MCF 10A (cell line): ENCODE measurements around the gene KLHL24. TPM values are rescaled to one million over a fixed set of nuclear protein-coding genes. Genes with fewer than 3 reads are reported as not detected.

Experiments used
- BruUV-seq: library from RNA; stranded (reverse); fragments of 400-500 nt; replicated peaks from 2 replicates; lab custom pipeline; 2021; lab: Mats Ljungman, UMichigan
- CTCF ChIA-PET: fragments of 300-600 bp; sonication (Branson Sonifier 250); formaldehyde crosslinking; extraction: SDS; loops from one replicate; lab custom pipeline; 2021; ENCODE audit warnings: antibody characterized with exemption, inconsistent platforms; lab: Yijun Ruan, JAX
- POLR2A ChIA-PET: fragments of 300-600, 350-650 bp; sonication (Branson Sonifier 250); formaldehyde crosslinking; extraction: SDS; loops from one replicate; lab custom pipeline; 2020; ENCODE audit warnings: antibody characterized with exemption, inconsistent platforms; lab: Yijun Ruan, JAX
- DNase-seq: peaks from one replicate; pipeline ENCODE4 v3.0.0-alpha.2; 2018; ENCODE audit not compliant: unreplicated experiment
- H3K27ac Mint-ChIP-seq: one replicate; pipeline ENCODE4 v1.8.0; 2022; ENCODE audit warnings: mild to moderate bottlenecking, low read depth, mixed read lengths; ENCODE audit not compliant: unreplicated experiment
- H3K27me3 Mint-ChIP-seq: one replicate; pipeline ENCODE4 v1.8.0; 2022; ENCODE audit warnings: mixed read lengths; ENCODE audit not compliant: insufficient read depth, unreplicated experiment
- H3K36me3 Mint-ChIP-seq: one replicate; pipeline ENCODE4 v1.8.0; 2022; ENCODE audit warnings: mild to moderate bottlenecking, moderate library complexity, mixed read lengths; ENCODE audit not compliant: insufficient read depth, unreplicated experiment
- H3K4me1 Mint-ChIP-seq: one replicate; pipeline ENCODE4 v1.8.0; 2022; ENCODE audit warnings: mixed read lengths; ENCODE audit not compliant: insufficient read depth, unreplicated experiment
- H3K4me3 Mint-ChIP-seq: one replicate; pipeline ENCODE4 v1.8.0; 2022; ENCODE audit warnings: mild to moderate bottlenecking, moderate library complexity, mixed read lengths; ENCODE audit not compliant: unreplicated experiment
- H3K9me3 Mint-ChIP-seq: one replicate; pipeline ENCODE4 v1.8.0; 2022; ENCODE audit warnings: mixed read lengths; ENCODE audit not compliant: unreplicated experiment
- CTCF ChIP-seq: fragments of 200-600 bp; IDR thresholded peaks from one replicate; pipeline ENCODE4 v1.8.0; 2022; ENCODE audit warnings: antibody characterized with exemption, mild to moderate bottlenecking; ENCODE audit not compliant: unreplicated experiment
- intact Hi-C: fragments of 100-400 bp; cut with micrococcal nuclease; formaldehyde crosslinking; loops from 2 replicates; pipeline ENCODE4 v1.14.1; 2022
- total RNA-seq: library from RNA; stranded (reverse); gene quantifications from 2 replicates; pipeline ENCODE4 v1.2.3, GENCODE V29; 2022

The KLHL24 gene
- total RNA-seq, 1 experiment from 2014 or later = 13.0 TPM

GRCh38 chr3:183641882-183642281 is 6.5 kb downstream of the KLHL24 start:
- H3K27me3 Mint-ChIP-seq = no peaks in the 10 kb centered on the region
- no peak for TF ChIP-seq CTCF
- DNase-seq = no peak
- no peaks in the 10 kb centered on the region for H3K4me1 Mint-ChIP-seq
- intact Hi-C loops = no loop called here
- CTCF ChIA-PET = interaction anchor here (0.6 kb wide), 1 partner anchor 31 kb away, joined by 5 read pairs; no protein-coding TSS in a partner anchor
- H3K27ac Mint-ChIP-seq = no peak overlapping the region
- no TSS peak for BruUV-seq
- peaks cover 33% of the 10 kb centered on the region for H3K36me3 Mint-ChIP-seq
- H3K9me3 Mint-ChIP-seq = no peaks in the 10 kb centered on the region
- no peak overlapping the region for H3K4me3 Mint-ChIP-seq
- POLR2A ChIA-PET = no interaction called here

DNA sequence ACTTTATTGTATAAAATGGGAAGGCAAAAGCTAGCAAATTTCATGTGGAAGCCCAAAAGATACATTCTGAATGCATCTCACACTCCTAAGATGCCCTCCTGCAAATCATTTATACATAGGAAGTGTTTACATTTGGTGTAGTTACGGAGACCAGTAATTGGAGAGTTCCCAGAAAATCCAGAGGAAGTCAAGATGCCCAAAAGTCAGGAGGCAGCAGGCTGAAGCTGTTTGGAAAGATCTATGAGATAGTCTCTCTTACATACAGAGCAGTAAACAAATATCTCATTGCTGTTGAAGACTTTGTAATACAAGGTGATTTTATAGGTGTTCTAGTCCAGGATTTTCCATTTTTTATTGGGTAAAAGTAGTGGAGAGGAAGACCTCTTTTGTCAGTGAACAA is 8.8 kb downstream of the KLHL24 start:
- Mint-ChIP-seq H3K4me1 (no peaks in the 10 kb centered on the region), H3K27ac (no peak overlapping the region), H3K4me3 (no peak overlapping the region), H3K36me3 (peaks cover 21% of the 10 kb centered on the region), H3K27me3 (no peaks in the 10 kb centered on the region), H3K9me3 (no peaks in the 10 kb centered on the region)
- DNase-seq = no peak
- no peak for TF ChIP-seq CTCF
- CTCF ChIA-PET = interaction anchor here (0.6 kb wide), 1 partner anchor 273 kb away, joined by 3 read pairs; no protein-coding TSS in a partner anchor
- no TSS peak for BruUV-seq
- intact Hi-C loops = no loop called here
- POLR2A ChIA-PET = interaction anchor here (1.0 to 8.3 kb wide), 2 partner anchors 7 to 8 kb away, joined by 3 to 56 read pairs; partner anchors contain the start of gene KLHL24

GRCh38 chr3:183645254-183645653 is 9.8 kb downstream of the KLHL24 start:
- no peaks in the 10 kb centered on the region for H3K27me3 Mint-ChIP-seq
- POLR2A ChIA-PET = interaction anchor here (0.6 to 8.3 kb wide), 3 partner anchors 8 to 39 kb away, joined by 3 to 56 read pairs (median 4); partner anchors contain the start of gene KLHL24
- no TSS peak for BruUV-seq
- CTCF ChIA-PET = no interaction called here
- TF ChIP-seq CTCF = no peak
- H3K4me1 Mint-ChIP-seq = no peaks in the 10 kb centered on the region
- DNase-seq = no peak
- intact Hi-C loops = no loop called here
- H3K9me3 Mint-ChIP-seq = no peaks in the 10 kb centered on the region
- H3K27ac Mint-ChIP-seq = no peak overlapping the region
- peaks cover 24% of the 10 kb centered on the region for H3K36me3 Mint-ChIP-seq
- H3K4me3 Mint-ChIP-seq = no peak overlapping the region

DNA sequence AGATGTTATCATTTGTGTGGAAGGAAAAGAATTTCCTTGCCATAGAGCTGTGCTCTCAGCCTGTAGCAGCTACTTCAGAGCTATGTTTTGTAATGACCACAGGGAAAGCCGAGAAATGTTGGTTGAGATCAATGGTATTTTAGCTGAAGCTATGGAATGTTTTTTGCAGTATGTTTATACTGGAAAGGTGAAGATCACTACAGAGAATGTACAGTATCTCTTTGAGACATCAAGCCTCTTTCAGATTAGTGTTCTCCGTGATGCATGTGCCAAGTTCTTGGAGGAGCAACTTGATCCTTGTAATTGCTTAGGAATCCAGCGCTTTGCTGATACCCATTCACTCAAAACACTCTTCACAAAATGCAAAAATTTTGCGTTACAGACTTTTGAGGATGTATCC is 15.1 kb downstream of the KLHL24 start:
- Mint-ChIP-seq H3K4me1 (no peaks in the 10 kb centered on the region), H3K4me3 (no peak overlapping the region), H3K27ac (no peak overlapping the region), H3K9me3 (peaks cover 14% of the 10 kb centered on the region), H3K36me3 (peaks cover 39% of the 10 kb centered on the region), H3K27me3 (no peaks in the 10 kb centered on the region)
- ChIA-PET POLR2A (interaction anchor here (8.3 kb wide), 1 partner anchor 14 kb away, joined by 56 read pairs; the partner anchor contains the start of gene KLHL24), CTCF (interaction anchor here (1.0 kb wide), 1 partner anchor 177 kb away, joined by 3 read pairs; no protein-coding TSS in a partner anchor)
- TF ChIP-seq CTCF = no peak
- intact Hi-C loops = no loop called here
- DNase-seq = no peak
- no TSS peak for BruUV-seq
